Suprapubic skin (tissue), 4 donors: Measurements from ENCODE around the gene THRB. TPM values are rescaled to one million over a fixed set of nuclear protein-coding genes. Genes with fewer than 3 reads are reported as not detected.

Experiments used
- DNase-seq, 2 donors: peaks; one replicate each; pipeline ENCODE4 v3.0.0-alpha.2; 2019; ENCODE audit warnings: low spot score in 2 of 2
- H3K27ac ChIP-seq: fragments of 200-600 bp; sonication (generic); one replicate; pipeline ENCODE4 v1.5.1; 2019
- H3K27me3 ChIP-seq: fragments of 200-600 bp; sonication (generic); one replicate; pipeline ENCODE4 v1.5.1; 2019
- H3K36me3 ChIP-seq: fragments of 200-600 bp; sonication (generic); one replicate; pipeline ENCODE4 v1.5.1; 2019
- H3K4me1 ChIP-seq: fragments of 200-600 bp; sonication (generic); one replicate; pipeline ENCODE4 v1.5.1; 2019
- H3K4me3 ChIP-seq: fragments of 200-600 bp; sonication (generic); one replicate; pipeline ENCODE4 v1.5.1; 2019; ENCODE audit warnings: mild to moderate bottlenecking
- H3K9me3 ChIP-seq: fragments of 200-600 bp; sonication (generic); one replicate; pipeline ENCODE4 v1.5.1; 2019
- CTCF ChIP-seq, 2 donors: fragments of 200-600 bp in 1 of 2; fragments of 450-650 bp in 1 of 2; sonication (generic) in 1 of 2; IDR thresholded peaks; one replicate each; pipeline ENCODE4 v1.5.1; 2016 to 2019; ENCODE audit warnings: antibody characterized with exemption in 2 of 2, mild to moderate bottlenecking in 1 of 2, moderate library complexity in 1 of 2
- EP300 ChIP-seq: sonication (generic); formaldehyde crosslinking; IDR thresholded peaks from one replicate; pipeline ENCODE4 v1.6.1; 2017; ENCODE audit warnings: antibody characterized with exemption
- POLR2A ChIP-seq, 2 donors: fragments of 450-650 bp; IDR thresholded peaks; one replicate each; pipeline ENCODE4 v1.6.1; 2017; ENCODE audit warnings: antibody characterized with exemption in 2 of 2, mild to moderate bottlenecking in 2 of 2, moderate library complexity in 2 of 2
- POLR2AphosphoS5 ChIP-seq, 3 donors: sonication (generic); formaldehyde crosslinking; IDR thresholded peaks; one replicate each; pipeline ENCODE4 v1.6.1; 2017; ENCODE audit warnings: antibody characterized with exemption in 3 of 3
- WGBS: methylation state at CpG from one replicate; pipeline ENCODE4 v1.1.5; 2018; 5-methylcytosine and 5-hydroxymethylcytosine counted together
- total RNA-seq, 4 donors: library from RNA; depleted of rRNA; stranded (reverse); fragments of >200 nt; gene quantifications; one replicate each; pipeline ENCODE4 v1.1.0, GENCODE V29; 2016

THRB gene
- total RNA-seq, 4 donors from 2014 or later, result 16.6 to 32.9 (median 24.4) TPM

- WGBS, result 64% methylated on average over 2 of the region's 2 CpGs
- TF ChIP-seq POLR2A (IDR thresholded peaks at IDR 0.05) (no peak), POLR2AphosphoS5 (IDR thresholded peaks at IDR 0.05) (no peak), EP300 (no peak), CTCF (IDR thresholded peaks at IDR 0.05) (no peak)
- Histone ChIP-seq H3K4me1 (no peaks in the 10 kb centered on the region), H3K27me3 (no peaks in the 10 kb centered on the region), H3K36me3 (no peaks in the 10 kb centered on the region), H3K27ac (no peak overlapping the region), H3K9me3 (no peaks in the 10 kb centered on the region), H3K4me3 (no peak overlapping the region)
- no peak for DNase-seq
Observed at GRCh38 chr3:24263069-24263668, 231.5 kb downstream of the THRB start.

- no peak overlapping the region for H3K4me3 ChIP-seq
- H3K9me3 ChIP-seq, result no peaks in the 10 kb centered on the region
- H3K4me1 ChIP-seq, result no peaks in the 10 kb centered on the region
- H3K36me3 ChIP-seq, result no peaks in the 10 kb centered on the region
- no peak overlapping the region for H3K27ac ChIP-seq
- DNase-seq, result no peak
- TF ChIP-seq EP300, result no peak
- no peak for TF ChIP-seq CTCF (IDR thresholded peaks at IDR 0.05)
- TF ChIP-seq POLR2A (IDR thresholded peaks at IDR 0.05), result no peak
- TF ChIP-seq POLR2AphosphoS5 (IDR thresholded peaks at IDR 0.05), result no peak
- H3K27me3 ChIP-seq, result no peaks in the 10 kb centered on the region
Observed at GRCh38 chr3:24261521-24261920, 233.1 kb downstream of the THRB start.

- H3K4me1 ChIP-seq, result no peaks in the 10 kb centered on the region
- H3K27me3 ChIP-seq, result no peaks in the 10 kb centered on the region
- DNase-seq, result no peak
- no peaks in the 10 kb centered on the region for H3K36me3 ChIP-seq
- 87% methylated on average over 2 of the region's 2 CpGs for WGBS
- H3K4me3 ChIP-seq, result no peak overlapping the region
- H3K27ac ChIP-seq, result no peak overlapping the region
- H3K9me3 ChIP-seq, result no peaks in the 10 kb centered on the region
- no peak for TF ChIP-seq CTCF (IDR thresholded peaks at IDR 0.05)
- TF ChIP-seq EP300, result no peak
- TF ChIP-seq POLR2A (IDR thresholded peaks at IDR 0.05), result no peak
- TF ChIP-seq POLR2AphosphoS5 (IDR thresholded peaks at IDR 0.05), result no peak
Observed at GRCh38 chr3:24259901-24260512, 234.6 kb downstream of the THRB start.

GRCh38 chr3:24258727-24259600 lies 235.7 kb downstream of the THRB start:
- DNase-seq, result no peak
- no peaks in the 10 kb centered on the region for H3K27me3 ChIP-seq
- H3K36me3 ChIP-seq, result no peaks in the 10 kb centered on the region
- no peak overlapping the region for H3K27ac ChIP-seq
- no peaks in the 10 kb centered on the region for H3K4me1 ChIP-seq
- no peak for TF ChIP-seq CTCF (IDR thresholded peaks at IDR 0.05)
- TF ChIP-seq EP300, result no peak
- no peak for TF ChIP-seq POLR2AphosphoS5 (IDR thresholded peaks at IDR 0.05)
- TF ChIP-seq POLR2A (IDR thresholded peaks at IDR 0.05), result no peak
- WGBS, result 63% methylated on average over 12 of the region's 12 CpGs
- no peaks in the 10 kb centered on the region for H3K9me3 ChIP-seq
- no peak overlapping the region for H3K4me3 ChIP-seq

- no peak overlapping the region for H3K4me3 ChIP-seq
- DNase-seq, result no peak
- TF ChIP-seq POLR2A (IDR thresholded peaks at IDR 0.05), result no peak
- no peak for TF ChIP-seq POLR2AphosphoS5 (IDR thresholded peaks at IDR 0.05)
- no peak for TF ChIP-seq CTCF (IDR thresholded peaks at IDR 0.05)
- TF ChIP-seq EP300, result no peak
- no peaks in the 10 kb centered on the region for H3K9me3 ChIP-seq
- H3K36me3 ChIP-seq, result no peaks in the 10 kb centered on the region
- no peaks in the 10 kb centered on the region for H3K27me3 ChIP-seq
- WGBS, result 91% methylated on average over 5 of the region's 5 CpGs
- H3K27ac ChIP-seq, result no peak overlapping the region
- H3K4me1 ChIP-seq, result no peaks in the 10 kb centered on the region
Observed at GRCh38 chr3:24258260-24258659, 236.4 kb downstream of the THRB start.
